ENCODE data around the gene DLEU7. TPM values are rescaled to one million over a fixed set of nuclear protein-coding genes. Genes with fewer than 3 reads are reported as not detected.

The DLEU7 gene
- total and polyA plus RNA-seq, 10 donors, result 0.17 to 2.0 (median 0.65) TPM

- intact Hi-C loops (cut with DNase I; ENCODE audit: low total_unique reads), result no loop called here
- Histone ChIP-seq H3K27ac (no peak overlapping the region), H3K27me3 (replicated peaks in 1 of 7) (no peaks in the 10 kb centered on the region), H3K4me1 (peaks cover 7 to 36% (median 32%) of the 10 kb centered on the region in 6 donors), H3K9me3 (no peaks in the 10 kb centered on the region), H3K36me3 (no peaks in the 10 kb centered on the region), H3K4me3 (no peak overlapping the region)
- WGBS, 5 donors, result 67 to 82% (median 77%) methylated on average over 8 of the region's 8 CpGs
- TF ChIP-seq, protein P1, sequence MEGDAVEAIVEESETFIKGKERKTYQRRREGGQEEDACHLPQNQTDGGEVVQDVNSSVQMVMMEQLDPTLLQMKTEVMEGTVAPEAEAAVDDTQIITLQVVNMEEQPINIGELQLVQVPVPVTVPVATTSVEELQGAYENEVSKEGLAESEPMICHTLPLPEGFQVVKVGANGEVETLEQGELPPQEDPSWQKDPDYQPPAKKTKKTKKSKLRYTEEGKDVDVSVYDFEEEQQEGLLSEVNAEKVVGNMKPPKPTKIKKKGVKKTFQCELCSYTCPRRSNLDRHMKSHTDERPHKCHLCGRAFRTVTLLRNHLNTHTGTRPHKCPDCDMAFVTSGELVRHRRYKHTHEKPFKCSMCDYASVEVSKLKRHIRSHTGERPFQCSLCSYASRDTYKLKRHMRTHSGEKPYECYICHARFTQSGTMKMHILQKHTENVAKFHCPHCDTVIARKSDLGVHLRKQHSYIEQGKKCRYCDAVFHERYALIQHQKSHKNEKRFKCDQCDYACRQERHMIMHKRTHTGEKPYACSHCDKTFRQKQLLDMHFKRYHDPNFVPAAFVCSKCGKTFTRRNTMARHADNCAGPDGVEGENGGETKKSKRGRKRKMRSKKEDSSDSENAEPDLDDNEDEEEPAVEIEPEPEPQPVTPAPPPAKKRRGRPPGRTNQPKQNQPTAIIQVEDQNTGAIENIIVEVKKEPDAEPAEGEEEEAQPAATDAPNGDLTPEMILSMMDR (IDR thresholded peaks at IDR 0.05 in 8 of 11, conservative IDR thresholded peaks at IDR 0.05 in 3 of 11), result no peak
- TF ChIP-seq POLR2A (IDR thresholded peaks at IDR 0.05), result no peak
- TF ChIP-seq POLR2AphosphoS5 (IDR thresholded peaks at IDR 0.05), result no peak
- DNase-seq, result no peak
These were observed 46.4 kb downstream of the DLEU7 start for GRCh38 chr13:50797091-50797490.

- no peaks in the 10 kb centered on the region for H3K36me3 ChIP-seq
- H3K9me3 ChIP-seq, result no peaks in the 10 kb centered on the region
- 96 to 100% (median 97%) methylated on average over 1 of the region's 1 CpG for WGBS, 5 donors
- intact Hi-C loops (cut with DNase I; ENCODE audit: low total_unique reads), result no loop called here
- TF ChIP-seq POLR2A (IDR thresholded peaks at IDR 0.05) (no peak), POLR2AphosphoS5 (IDR thresholded peaks at IDR 0.05) (no peak)
- TF ChIP-seq, protein P1 (IDR thresholded peaks at IDR 0.05 in 8 of 11, conservative IDR thresholded peaks at IDR 0.05 in 3 of 11), result no peak
- DNase-seq, result no peak
- H3K4me1 ChIP-seq, result peaks cover 7 to 32% (median 30%) of the 10 kb centered on the region in 6 donors
- H3K4me3 ChIP-seq, result no peak overlapping the region
- H3K27ac ChIP-seq, result no peak overlapping the region
- no peaks in the 10 kb centered on the region for H3K27me3 ChIP-seq (replicated peaks in 1 of 7)
These were observed 47.0 kb downstream of the DLEU7 start for GRCh38 chr13:50796463-50796862.

DNA sequence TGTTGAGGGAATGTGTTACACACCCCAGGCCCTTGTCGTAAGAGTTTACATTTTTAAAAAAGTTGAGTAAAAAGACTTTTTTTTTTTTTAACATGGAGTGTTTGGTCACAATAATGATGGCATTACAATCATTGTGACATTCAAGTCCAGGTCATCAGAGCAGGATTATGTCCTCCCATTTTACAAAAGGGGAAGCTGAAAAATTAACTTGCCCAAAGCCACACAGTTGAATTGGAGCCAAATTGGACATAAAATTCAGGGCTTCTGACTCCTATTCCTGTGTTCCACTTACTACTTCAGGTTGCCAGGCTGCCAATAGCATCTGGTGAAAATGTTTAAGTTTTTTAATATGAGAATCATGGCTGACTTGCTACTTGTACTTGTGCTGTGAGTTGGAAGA lies 49.3 kb downstream of the DLEU7 start:
- no peak overlapping the region for H3K27ac ChIP-seq
- DNase-seq, result no peak
- no peaks in the 10 kb centered on the region for H3K27me3 ChIP-seq (replicated peaks in 1 of 7)
- H3K4me1 ChIP-seq, result peaks cover 0 to 10% (median 8%) of the 10 kb centered on the region in 6 donors
- no peaks in the 10 kb centered on the region for H3K9me3 ChIP-seq
- intact Hi-C loops (cut with DNase I; ENCODE audit: low total_unique reads), result no loop called here
- H3K36me3 ChIP-seq, result no peaks in the 10 kb centered on the region
- H3K4me3 ChIP-seq, result no peak overlapping the region
- TF ChIP-seq, protein P1 (IDR thresholded peaks at IDR 0.05 in 8 of 11, conservative IDR thresholded peaks at IDR 0.05 in 3 of 11), result no peak
- no peak for TF ChIP-seq POLR2AphosphoS5 (IDR thresholded peaks at IDR 0.05)
- TF ChIP-seq POLR2A (IDR thresholded peaks at IDR 0.05), result no peak
- WGBS, 5 donors, result 93 to 98% (median 96%) methylated on average over 1 of the region's 1 CpG

DNA sequence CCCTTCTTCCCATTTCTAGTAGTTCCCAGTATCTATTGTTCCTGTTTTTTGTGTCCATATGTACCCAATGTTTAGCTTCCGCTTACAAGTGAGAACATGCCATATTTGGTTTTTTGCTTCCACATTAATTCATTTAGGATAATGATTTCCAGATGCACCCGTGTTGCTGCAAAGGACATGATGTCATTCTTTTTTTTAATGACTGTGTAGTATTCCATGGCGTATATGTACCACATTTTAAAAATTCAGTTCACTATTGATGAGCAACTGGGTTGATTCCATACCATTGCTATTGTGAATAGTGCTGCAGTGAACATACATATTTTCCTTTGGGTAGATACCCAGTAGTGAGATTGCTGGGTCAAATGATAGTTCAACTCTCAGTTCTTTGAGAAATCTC lies 50.5 kb downstream of the DLEU7 start:
- Histone ChIP-seq H3K4me3 (no peak overlapping the region), H3K27ac (no peak overlapping the region), H3K36me3 (no peaks in the 10 kb centered on the region), H3K27me3 (replicated peaks in 1 of 7) (no peaks in the 10 kb centered on the region), H3K9me3 (no peaks in the 10 kb centered on the region), H3K4me1 (no peaks in the 10 kb centered on the region)
- WGBS, 5 donors, result 59 to 94% (median 77%) methylated on average over 3 of the region's 3 CpGs
- no peak for DNase-seq
- intact Hi-C loops (cut with DNase I; ENCODE audit: low total_unique reads), result no loop called here
- TF ChIP-seq, protein P1 (IDR thresholded peaks at IDR 0.05 in 8 of 11, conservative IDR thresholded peaks at IDR 0.05 in 3 of 11), result no peak
- TF ChIP-seq POLR2AphosphoS5 (IDR thresholded peaks at IDR 0.05) (no peak), POLR2A (IDR thresholded peaks at IDR 0.05) (no peak)
